ENCODE data around the gene POU6F1.

The POU6F1 gene

GRCh38 chr12:51217968-51218606 lies at the start of gene POU6F1:
POU6F1 (minus strand) TSS chr12:51218062; CDS start chr12:51206836, 11,226 bp downstream.
- peak within 1 kb of the TSS; percentile 97 for H3K4me2 ChIP-seq (ENCODE audit: low read length)
- peak within 1 kb of the TSS; percentile 71 for H2AFZ ChIP-seq (ENCODE audit: low read depth, low read length)
- H3K27ac ChIP-seq (ENCODE audit: low read length): peak within 1 kb of the TSS; percentile 53
- H3K36me3 ChIP-seq (replicated peaks; ENCODE audit: low read depth, low read length): no peaks in the 10 kb centered on the region
- H3K9ac ChIP-seq (ENCODE audit: low read length): peak within 1 kb of the TSS; percentile 80
- no peaks in the 10 kb centered on the region for H3K9me3 ChIP-seq (ENCODE audit: insufficient read depth, low read length)
- H3K27me3 ChIP-seq (ENCODE audit: low read depth, low read length): no peaks in the 10 kb centered on the region
- no peak; the same call in 1 of the 2 replicates for TF ChIP-seq CTCF (IDR thresholded peaks at IDR 0.05; ENCODE audit: low read depth, low read length)
- no peak for TF ChIP-seq EZH2phosphoT487 (IDR thresholded peaks at IDR 0.05; ENCODE audit: low read depth)
- H3K4me3 ChIP-seq (ENCODE audit: low read length): peak within 1 kb of the TSS; percentile 81
- H3K4me1 ChIP-seq (ENCODE audit: low read length): peaks cover 13% of the 10 kb centered on the region
- no peaks in the 10 kb centered on the region for H4K20me1 ChIP-seq (ENCODE audit: insufficient read depth, low read length)
- H3K79me2 ChIP-seq (ENCODE audit: low read length): no peaks in the 10 kb centered on the region

- H3K4me1 ChIP-seq (ENCODE audit: low read length): peaks cover 4% of the 10 kb centered on the region; the same call in 1 of the 2 replicates
- H3K27ac ChIP-seq (ENCODE audit: low read length): no peak overlapping the region
- H3K9me3 ChIP-seq (ENCODE audit: insufficient read depth, low read length): no peaks in the 10 kb centered on the region
- H2AFZ ChIP-seq (ENCODE audit: low read depth, low read length): no peak overlapping the region
- no peak overlapping the region for H3K4me2 ChIP-seq (ENCODE audit: low read length)
- H3K4me3 ChIP-seq (ENCODE audit: low read length): no peak overlapping the region
- H3K36me3 ChIP-seq (replicated peaks; ENCODE audit: low read depth, low read length): no peaks in the 10 kb centered on the region
- H4K20me1 ChIP-seq (ENCODE audit: insufficient read depth, low read length): no peaks in the 10 kb centered on the region
- TF ChIP-seq EZH2phosphoT487 (IDR thresholded peaks at IDR 0.05; ENCODE audit: low read depth) (no peak), CTCF (IDR thresholded peaks at IDR 0.05; ENCODE audit: low read depth, low read length) (no peak)
- no peak overlapping the region for H3K9ac ChIP-seq (ENCODE audit: low read length)
- H3K27me3 ChIP-seq (ENCODE audit: low read depth, low read length): no peaks in the 10 kb centered on the region
- no peaks in the 10 kb centered on the region for H3K79me2 ChIP-seq (ENCODE audit: low read length)
These were observed 47.2 kb upstream of the POU6F1 start for GRCh38 chr12:51265024-51265423.

GRCh38 chr12:51264297-51264696 lies 46.4 kb upstream of the POU6F1 start:
- no peaks in the 10 kb centered on the region for H4K20me1 ChIP-seq (ENCODE audit: insufficient read depth, low read length)
- no peak overlapping the region for H2AFZ ChIP-seq (ENCODE audit: low read depth, low read length)
- no peak for TF ChIP-seq CTCF (IDR thresholded peaks at IDR 0.05; ENCODE audit: low read depth, low read length)
- no peak for TF ChIP-seq EZH2phosphoT487 (IDR thresholded peaks at IDR 0.05; ENCODE audit: low read depth)
- no peaks in the 10 kb centered on the region for H3K36me3 ChIP-seq (replicated peaks; ENCODE audit: low read depth, low read length)
- H3K4me2 ChIP-seq (ENCODE audit: low read length): no peak overlapping the region
- peaks cover 4% of the 10 kb centered on the region; the same call in 1 of the 2 replicates for H3K4me1 ChIP-seq (ENCODE audit: low read length)
- H3K27ac ChIP-seq (ENCODE audit: low read length): no peak overlapping the region
- H3K79me2 ChIP-seq (ENCODE audit: low read length): no peaks in the 10 kb centered on the region
- no peak overlapping the region for H3K4me3 ChIP-seq (ENCODE audit: low read length)
- H3K27me3 ChIP-seq (ENCODE audit: low read depth, low read length): no peaks in the 10 kb centered on the region
- H3K9ac ChIP-seq (ENCODE audit: low read length): no peak overlapping the region
- no peaks in the 10 kb centered on the region for H3K9me3 ChIP-seq (ENCODE audit: insufficient read depth, low read length)

GRCh38 chr12:51263341-51263740 lies 45.5 kb upstream of the POU6F1 start:
- Histone ChIP-seq H3K27ac (ENCODE audit: low read length) (no peak overlapping the region), H3K79me2 (ENCODE audit: low read length) (no peaks in the 10 kb centered on the region), H4K20me1 (ENCODE audit: insufficient read depth, low read length) (no peaks in the 10 kb centered on the region), H3K9ac (ENCODE audit: low read length) (no peak overlapping the region), H3K4me2 (ENCODE audit: low read length) (no peak overlapping the region), H3K36me3 (replicated peaks; ENCODE audit: low read depth, low read length) (no peaks in the 10 kb centered on the region), H3K4me1 (ENCODE audit: low read length) (peaks cover 4% of the 10 kb centered on the region; the same call in 1 of the 2 replicates), H2AFZ (ENCODE audit: low read depth, low read length) (no peak overlapping the region), H3K9me3 (ENCODE audit: insufficient read depth, low read length) (no peaks in the 10 kb centered on the region), H3K27me3 (ENCODE audit: low read depth, low read length) (no peaks in the 10 kb centered on the region), H3K4me3 (ENCODE audit: low read length) (no peak overlapping the region)
- TF ChIP-seq EZH2phosphoT487 (IDR thresholded peaks at IDR 0.05; ENCODE audit: low read depth) (no peak), CTCF (IDR thresholded peaks at IDR 0.05; ENCODE audit: low read depth, low read length) (no peak)
